Muscle of arm (tissue), 12 donors: ENCODE data around the gene LGALS7. TPM values are rescaled to one million over a fixed set of nuclear protein-coding genes. Genes with fewer than 3 reads are reported as not detected.

Experiments
- DNase-seq: peaks from one replicate; pipeline ENCODE4 v3.0.0-alpha.2; 2013
- polyA plus RNA-seq, 12 donors: library from polyadenylated mRNA; unstranded; fragments of 120-200 nt; gene quantifications; one replicate each; pipeline ENCODE4 v1.2.1, GENCODE V29; 2013; ENCODE audit not compliant: insufficient read length in 12 of 12

LGALS7 gene
- polyA plus RNA-seq, 12 donors, result 0.33 to 8.7 (median 1.0) TPM; not detected in 4

- DNase-seq, result no peak
These were observed 32.4 kb downstream of the LGALS7 start for GRCh38 chr19:38740932-38741331.

GRCh38 chr19:38740257-38740592, 33.1 kb downstream of the LGALS7 start:
- DNase-seq, result no peak

GRCh38 chr19:38739440-38740256, 33.7 kb downstream of the LGALS7 start:
- no peak for DNase-seq

GRCh38 chr19:38737921-38738737, 35.2 kb downstream of the LGALS7 start:
- no peak for DNase-seq

GRCh38 chr19:38737281-38737865, 35.9 kb downstream of the LGALS7 start:
- no peak for DNase-seq

GRCh38 chr19:38736413-38737280, 36.7 kb downstream of the LGALS7 start:
- DNase-seq, result no peak

- DNase-seq, result no peak
These were observed 37.3 kb downstream of the LGALS7 start for GRCh38 chr19:38736036-38736412.

- DNase-seq, result no peak
These were observed 38.0 kb downstream of the LGALS7 start for GRCh38 chr19:38735257-38735686.

- no peak for DNase-seq
These were observed 38.7 kb downstream of the LGALS7 start for GRCh38 chr19:38734426-38735256.

- DNase-seq, result no peak
These were observed 39.2 kb downstream of the LGALS7 start for GRCh38 chr19:38734176-38734425.

- no peak for DNase-seq
These were observed 39.7 kb downstream of the LGALS7 start for GRCh38 chr19:38733493-38734175.

- no peak for DNase-seq
These were observed 40.1 kb downstream of the LGALS7 start for GRCh38 chr19:38733241-38733492.

- no peak for DNase-seq
These were observed 41.5 kb downstream of the LGALS7 start for GRCh38 chr19:38731654-38732301.

- DNase-seq, result no peak
These were observed 42.4 kb downstream of the LGALS7 start for GRCh38 chr19:38730731-38731589.

GRCh38 chr19:38730470-38730730, 42.9 kb downstream of the LGALS7 start:
- no peak for DNase-seq

- peak; percentile 55 for DNase-seq
These were observed 43.5 kb downstream of the LGALS7 start for GRCh38 chr19:38729653-38730469.

- no peak for DNase-seq
These were observed 44.4 kb downstream of the LGALS7 start for GRCh38 chr19:38728752-38729541.
